Neural cell (in vitro differentiated cells): ENCODE measurements around the gene RENBP.

Source experiments
- EP300 ChIP-seq: fragments of 450-650 bp; conservative IDR thresholded peaks from 2 replicates; pipeline ENCODE4 v1.6.1; 2014; ENCODE audit warnings: antibody characterized with exemption, mild to moderate bottlenecking, moderate library complexity; ENCODE audit not compliant: poor library complexity, severe bottlenecking
- MXI1 ChIP-seq: fragments of 450-650 bp; conservative IDR thresholded peaks from 2 replicates; pipeline ENCODE4 v1.6.1; 2014; ENCODE audit warnings: antibody characterized with exemption, mild to moderate bottlenecking; ENCODE audit not compliant: poor library complexity, severe bottlenecking
- POLR2AphosphoS5 ChIP-seq: IDR thresholded peaks from 2 replicates; pipeline ENCODE4 v1.6.1; 2012
- RAD21 ChIP-seq: fragments of 450-650 bp; conservative IDR thresholded peaks from 2 replicates; pipeline ENCODE4 v1.6.1; 2014; ENCODE audit warnings: antibody characterized with exemption, mild to moderate bottlenecking, moderate library complexity
- TF ChIP-seq, protein P1 (sequence below): fragments of 450-650 bp; IDR thresholded peaks from 2 replicates; pipeline ENCODE4 v1.5.1; 2014; ENCODE audit warnings: antibody characterized with exemption, mild to moderate bottlenecking, moderate library complexity; ENCODE audit not compliant: poor library complexity, severe bottlenecking
- TF ChIP-seq, protein P2 (sequence below): IDR thresholded peaks from 2 replicates; pipeline ENCODE4 v1.6.1; 2012; ENCODE audit warnings: borderline replicate concordance

DNA sequence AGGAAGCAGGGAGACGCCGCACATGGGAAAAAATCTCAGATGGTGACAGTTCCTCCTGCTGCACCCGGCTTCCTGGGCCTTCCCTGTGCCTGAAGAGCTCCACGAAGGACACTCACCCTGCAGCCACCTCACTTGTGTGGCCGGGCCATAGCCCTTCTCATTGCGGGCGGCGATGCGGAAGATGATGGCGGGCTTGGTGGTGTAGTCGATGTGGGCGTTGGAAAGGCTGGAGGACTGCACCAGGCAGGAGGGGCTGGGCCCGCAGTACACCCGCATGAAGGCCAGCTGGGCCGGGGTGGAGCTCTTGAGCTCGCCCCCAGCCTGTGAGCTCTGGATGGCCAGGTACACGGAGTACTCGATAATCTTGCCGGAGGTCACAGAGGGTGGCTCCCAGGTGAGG, 5.7 kb upstream of the RENBP start:
- TF ChIP-seq, protein P1, sequence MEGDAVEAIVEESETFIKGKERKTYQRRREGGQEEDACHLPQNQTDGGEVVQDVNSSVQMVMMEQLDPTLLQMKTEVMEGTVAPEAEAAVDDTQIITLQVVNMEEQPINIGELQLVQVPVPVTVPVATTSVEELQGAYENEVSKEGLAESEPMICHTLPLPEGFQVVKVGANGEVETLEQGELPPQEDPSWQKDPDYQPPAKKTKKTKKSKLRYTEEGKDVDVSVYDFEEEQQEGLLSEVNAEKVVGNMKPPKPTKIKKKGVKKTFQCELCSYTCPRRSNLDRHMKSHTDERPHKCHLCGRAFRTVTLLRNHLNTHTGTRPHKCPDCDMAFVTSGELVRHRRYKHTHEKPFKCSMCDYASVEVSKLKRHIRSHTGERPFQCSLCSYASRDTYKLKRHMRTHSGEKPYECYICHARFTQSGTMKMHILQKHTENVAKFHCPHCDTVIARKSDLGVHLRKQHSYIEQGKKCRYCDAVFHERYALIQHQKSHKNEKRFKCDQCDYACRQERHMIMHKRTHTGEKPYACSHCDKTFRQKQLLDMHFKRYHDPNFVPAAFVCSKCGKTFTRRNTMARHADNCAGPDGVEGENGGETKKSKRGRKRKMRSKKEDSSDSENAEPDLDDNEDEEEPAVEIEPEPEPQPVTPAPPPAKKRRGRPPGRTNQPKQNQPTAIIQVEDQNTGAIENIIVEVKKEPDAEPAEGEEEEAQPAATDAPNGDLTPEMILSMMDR: no peak
- TF ChIP-seq, protein P2, sequence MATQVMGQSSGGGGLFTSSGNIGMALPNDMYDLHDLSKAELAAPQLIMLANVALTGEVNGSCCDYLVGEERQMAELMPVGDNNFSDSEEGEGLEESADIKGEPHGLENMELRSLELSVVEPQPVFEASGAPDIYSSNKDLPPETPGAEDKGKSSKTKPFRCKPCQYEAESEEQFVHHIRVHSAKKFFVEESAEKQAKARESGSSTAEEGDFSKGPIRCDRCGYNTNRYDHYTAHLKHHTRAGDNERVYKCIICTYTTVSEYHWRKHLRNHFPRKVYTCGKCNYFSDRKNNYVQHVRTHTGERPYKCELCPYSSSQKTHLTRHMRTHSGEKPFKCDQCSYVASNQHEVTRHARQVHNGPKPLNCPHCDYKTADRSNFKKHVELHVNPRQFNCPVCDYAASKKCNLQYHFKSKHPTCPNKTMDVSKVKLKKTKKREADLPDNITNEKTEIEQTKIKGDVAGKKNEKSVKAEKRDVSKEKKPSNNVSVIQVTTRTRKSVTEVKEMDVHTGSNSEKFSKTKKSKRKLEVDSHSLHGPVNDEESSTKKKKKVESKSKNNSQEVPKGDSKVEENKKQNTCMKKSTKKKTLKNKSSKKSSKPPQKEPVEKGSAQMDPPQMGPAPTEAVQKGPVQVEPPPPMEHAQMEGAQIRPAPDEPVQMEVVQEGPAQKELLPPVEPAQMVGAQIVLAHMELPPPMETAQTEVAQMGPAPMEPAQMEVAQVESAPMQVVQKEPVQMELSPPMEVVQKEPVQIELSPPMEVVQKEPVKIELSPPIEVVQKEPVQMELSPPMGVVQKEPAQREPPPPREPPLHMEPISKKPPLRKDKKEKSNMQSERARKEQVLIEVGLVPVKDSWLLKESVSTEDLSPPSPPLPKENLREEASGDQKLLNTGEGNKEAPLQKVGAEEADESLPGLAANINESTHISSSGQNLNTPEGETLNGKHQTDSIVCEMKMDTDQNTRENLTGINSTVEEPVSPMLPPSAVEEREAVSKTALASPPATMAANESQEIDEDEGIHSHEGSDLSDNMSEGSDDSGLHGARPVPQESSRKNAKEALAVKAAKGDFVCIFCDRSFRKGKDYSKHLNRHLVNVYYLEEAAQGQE: no peak
- TF ChIP-seq MXI1 (no peak), POLR2AphosphoS5 (no peak), RAD21 (no peak), EP300 (no peak)
